ENCODE results near the gene GPR39. TPM values are rescaled to one million over a fixed set of nuclear protein-coding genes. Genes with fewer than 3 reads are reported as not detected.

GPR39 gene
- total and polyA plus RNA-seq, 2 donors from 2014 or later = 4.9 to 8.7 TPM

- no peaks in the 10 kb centered on the region for H3K9me3 ChIP-seq (ENCODE audit: control insufficient read depth in 2 of 3, insufficient read depth in 1 of 3, low read length in 3 of 3)
- H3K4me3 ChIP-seq (ENCODE audit: low read length in 3 of 3) = no peak overlapping the region
- H3K27ac ChIP-seq (ENCODE audit: low read depth in 2 of 2, low read length in 2 of 2) = no peak overlapping the region
- no peaks in the 10 kb centered on the region for H3K4me1 ChIP-seq (ENCODE audit: control insufficient read depth in 2 of 3, insufficient read depth in 2 of 3, low read depth in 1 of 3, low read length in 3 of 3)
- no peaks in the 10 kb centered on the region for H3K36me3 ChIP-seq (ENCODE audit: control insufficient read depth in 2 of 3, insufficient read depth in 3 of 3, low read length in 3 of 3)
- no peak overlapping the region for H3K9ac ChIP-seq (ENCODE audit: low read length in 3 of 3)
- no peaks in the 10 kb centered on the region for H3K27me3 ChIP-seq (ENCODE audit: control insufficient read depth, insufficient read depth, low read length)
- intact Hi-C loops (cut with DNase I) = no loop called here
- no peak for TF ChIP-seq CTCF (IDR thresholded peaks at IDR 0.05; ENCODE audit: borderline replicate concordance, extremely low read depth, insufficient read depth)
- DNase-seq = no peak
- no peak for FAIRE-seq
Measured at GRCh38 chr2:132449868-132450267, 33.3 kb downstream of the GPR39 start.

GRCh38 chr2:132460781-132461180 is 44.2 kb downstream of the GPR39 start:
- Histone ChIP-seq H3K4me1 (ENCODE audit: control insufficient read depth in 2 of 3, insufficient read depth in 2 of 3, low read depth in 1 of 3, low read length in 3 of 3) (no peaks in the 10 kb centered on the region), H3K27me3 (ENCODE audit: control insufficient read depth, insufficient read depth, low read length) (no peaks in the 10 kb centered on the region), H3K9me3 (ENCODE audit: control insufficient read depth in 2 of 3, insufficient read depth in 1 of 3, low read length in 3 of 3) (peaks cover 0 to 5% (median 3%) of the 10 kb centered on the region in 3 donors), H3K4me3 (ENCODE audit: low read length in 3 of 3) (no peak overlapping the region), H3K27ac (ENCODE audit: low read depth in 2 of 2, low read length in 2 of 2) (no peak overlapping the region), H3K9ac (ENCODE audit: low read length in 3 of 3) (no peak overlapping the region), H3K36me3 (ENCODE audit: control insufficient read depth in 2 of 3, insufficient read depth in 3 of 3, low read length in 3 of 3) (no peaks in the 10 kb centered on the region)
- FAIRE-seq (no peak), DNase-seq (no peak)
- intact Hi-C loops (cut with DNase I) = no loop called here
- TF ChIP-seq CTCF (IDR thresholded peaks at IDR 0.05; ENCODE audit: borderline replicate concordance, extremely low read depth, insufficient read depth) = no peak

- Histone ChIP-seq H3K4me1 (ENCODE audit: control insufficient read depth in 2 of 3, insufficient read depth in 2 of 3, low read depth in 1 of 3, low read length in 3 of 3) (no peaks in the 10 kb centered on the region), H3K9me3 (ENCODE audit: control insufficient read depth in 2 of 3, insufficient read depth in 1 of 3, low read length in 3 of 3) (peaks cover 0 to 14% (median 3%) of the 10 kb centered on the region in 3 donors), H3K9ac (ENCODE audit: low read length in 3 of 3) (no peak overlapping the region), H3K36me3 (ENCODE audit: control insufficient read depth in 2 of 3, insufficient read depth in 3 of 3, low read length in 3 of 3) (no peaks in the 10 kb centered on the region), H3K27ac (ENCODE audit: low read depth in 2 of 2, low read length in 2 of 2) (no peak overlapping the region), H3K4me3 (ENCODE audit: low read length in 3 of 3) (no peak overlapping the region), H3K27me3 (ENCODE audit: control insufficient read depth, insufficient read depth, low read length) (no peaks in the 10 kb centered on the region)
- DNase-seq (no peak), FAIRE-seq (no peak)
- TF ChIP-seq CTCF (IDR thresholded peaks at IDR 0.05; ENCODE audit: borderline replicate concordance, extremely low read depth, insufficient read depth) = no peak
- intact Hi-C loops (cut with DNase I) = no loop called here
Measured at GRCh38 chr2:132462236-132462635, 45.6 kb downstream of the GPR39 start.

GRCh38 chr2:132463719-132464118 is 47.1 kb downstream of the GPR39 start:
- Histone ChIP-seq H3K9me3 (ENCODE audit: control insufficient read depth in 2 of 3, insufficient read depth in 1 of 3, low read length in 3 of 3) (peaks cover 0 to 28% (median 6%) of the 10 kb centered on the region in 3 donors), H3K36me3 (ENCODE audit: control insufficient read depth in 2 of 3, insufficient read depth in 3 of 3, low read length in 3 of 3) (no peaks in the 10 kb centered on the region), H3K9ac (ENCODE audit: low read length in 3 of 3) (no peak overlapping the region), H3K27me3 (ENCODE audit: control insufficient read depth, insufficient read depth, low read length) (no peaks in the 10 kb centered on the region), H3K4me3 (ENCODE audit: low read length in 3 of 3) (no peak overlapping the region), H3K4me1 (ENCODE audit: control insufficient read depth in 2 of 3, insufficient read depth in 2 of 3, low read depth in 1 of 3, low read length in 3 of 3) (no peaks in the 10 kb centered on the region), H3K27ac (ENCODE audit: low read depth in 2 of 2, low read length in 2 of 2) (no peak overlapping the region)
- intact Hi-C loops (cut with DNase I) = no loop called here
- FAIRE-seq (no peak), DNase-seq (no peak)
- no peak for TF ChIP-seq CTCF (IDR thresholded peaks at IDR 0.05; ENCODE audit: borderline replicate concordance, extremely low read depth, insufficient read depth)
